Lung (tissue), 16 donors: ENCODE data around the gene SPATA31C1. TPM values are rescaled to one million over a fixed set of nuclear protein-coding genes. Genes with fewer than 3 reads are reported as not detected.
"Not testable (repeated sequence)": the region's sequence is repeated elsewhere in the genome, so short reads cannot be mapped to it uniquely, and the experiment has no call there.

ENCODE experiments used
- ATAC-seq: fragments of 200-7000 bp; cut with Tn5 transposase; one replicate; pipeline ENCODE4 v1.9.1; 2020; ENCODE audit warnings: moderate number of reproducible peaks; ENCODE audit not compliant: insufficient read depth, low FRiP score
- DNase-seq, 3 donors: peaks; one replicate each; pipeline ENCODE4 v3.0.0-alpha.2; 2013 to 2017
- H3K27ac ChIP-seq, 2 donors: one replicate each; pipeline ENCODE4 v1.5.1; 2013; ENCODE audit warnings: mild to moderate bottlenecking in 2 of 2, moderate library complexity in 2 of 2, control low read depth in 1 of 2, inconsistent platforms in 1 of 2, low read depth in 1 of 2, low read length in 1 of 2
- H3K27me3 ChIP-seq, 3 donors: one replicate each; pipeline ENCODE4 v1.5.1; 2013; ENCODE audit warnings: low read length in 2 of 3; ENCODE audit not compliant: control insufficient read depth in 3 of 3, insufficient read depth in 3 of 3
- H3K36me3 ChIP-seq, 4 donors: one replicate each; pipeline ENCODE4 v1.5.1; 2013; ENCODE audit warnings: low read length in 4 of 4, mild to moderate bottlenecking in 1 of 4, moderate library complexity in 1 of 4; ENCODE audit not compliant: control insufficient read depth in 4 of 4, insufficient read depth in 4 of 4
- H3K4me1 ChIP-seq, 5 donors: one replicate each; pipeline ENCODE4 v1.5.1; 2013; ENCODE audit warnings: low read length in 5 of 5, mild to moderate bottlenecking in 2 of 5, moderate library complexity in 1 of 5; ENCODE audit not compliant: control insufficient read depth in 5 of 5, insufficient read depth in 5 of 5
- H3K4me3 ChIP-seq: one replicate; pipeline ENCODE4 v1.5.1; 2013; ENCODE audit warnings: mild to moderate bottlenecking, control low read depth, moderate library complexity
- H3K9ac ChIP-seq, 2 donors: one replicate each; pipeline ENCODE4 v1.5.1; 2013; ENCODE audit warnings: low read length in 2 of 2, control low read depth in 1 of 2; ENCODE audit not compliant: insufficient read depth in 1 of 2
- H3K9me3 ChIP-seq, 4 donors: one replicate each; pipeline ENCODE4 v1.5.1; 2013; ENCODE audit warnings: low read length in 3 of 4, mild to moderate bottlenecking in 1 of 4, moderate library complexity in 1 of 4; ENCODE audit not compliant: control insufficient read depth in 4 of 4, insufficient read depth in 3 of 4
- CTCF ChIP-seq: IDR thresholded peaks from 2 replicates; pipeline ENCODE4 v1.5.1; 2012; ENCODE audit warnings: mild to moderate bottlenecking; ENCODE audit errors: control extremely low read depth, extremely low read depth
- WGBS, 2 donors: extraction: QIAGEN DNeasy Blood & Tissue Kit; methylation state at CpG; one replicate each; pipeline ENCODE4 v1.1.7; 2013; 5-methylcytosine and 5-hydroxymethylcytosine counted together
- long read RNA-seq, 5 donors: transcript quantifications; one replicate each; lab custom pipeline, GENCODE V29; 2026
- polyA plus RNA-seq, 2 donors: library from polyadenylated mRNA; stranded (reverse); fragments of 200-250 nt; gene quantifications; one replicate each; pipeline ENCODE4 v1.2.1, GENCODE V29; 2013
- total RNA-seq, 2 donors: library from RNA; depleted of rRNA in 1 of 2; stranded (reverse); fragments of >200 nt in 1 of 2; gene quantifications; one replicate each; pipeline ENCODE4 v1.2.1, GENCODE V29; 2014 to 2021
- donor health status: control.
- donor health status: control.
- donor health status: Bipolar disorder and iron deficiency.
- donor health status: healthy.
- donor health status: DM: yes; HTN: yes; CAD: no.

Gene SPATA31C1
- not detected for total RNA-seq
- polyA plus RNA-seq, result not detected
- long read RNA-seq, donor 1, result 0 reads
- long read RNA-seq, donor 2, result 0 reads
- long read RNA-seq, donor 3, result 0 reads
- long read RNA-seq, donor 4, result 0 reads
- long read RNA-seq, donor 5, result 0 reads

- not testable (repeated sequence) for H3K9me3 ChIP-seq, ATAC-seq, DNase-seq, H3K9ac ChIP-seq, H3K27ac ChIP-seq, H3K4me3 ChIP-seq, H3K27me3 ChIP-seq, H3K4me1 ChIP-seq, H3K36me3 ChIP-seq
- WGBS, 2 donors, result no CpG with 5 or more reads among the region's 8 CpGs
Observed at GRCh38 chr9:87917662-87918061, at the start of gene SPATA31C1. Gene SPATA31C1 (plus strand): TSS chr9:87917962.

DNA sequence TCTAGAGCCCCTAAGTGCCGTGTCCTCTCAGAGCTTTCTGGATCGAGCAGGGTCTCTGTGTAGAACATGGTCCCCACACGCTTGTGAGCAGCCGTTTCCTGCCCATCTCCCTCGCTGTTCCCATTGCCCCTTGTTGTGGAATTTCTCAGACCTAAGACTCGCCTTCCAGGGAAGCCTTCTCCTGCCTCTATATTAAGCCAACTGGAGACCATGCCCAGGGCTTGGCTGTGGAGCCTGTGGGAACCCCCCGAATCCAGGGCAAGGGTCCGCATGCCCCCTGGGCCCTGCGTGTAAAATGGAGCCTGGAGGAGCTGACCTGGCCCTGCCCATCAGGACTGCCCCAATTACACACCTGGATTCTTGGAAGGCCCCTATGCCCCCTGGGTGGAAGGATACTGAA, 49.6 kb upstream of the SPATA31C1 start:
- no peak for ATAC-seq
- peaks cover 0 to 2% (median 0%) of the 10 kb centered on the region in 4 donors for H3K9me3 ChIP-seq
- WGBS, 2 donors, result 96 to 98% methylated on average over 9 of the region's 9 CpGs
- H3K27ac ChIP-seq, result no peak overlapping the region
- H3K9ac ChIP-seq, result no peak overlapping the region
- H3K27me3 ChIP-seq, result no peaks in the 10 kb centered on the region
- DNase-seq, result no peak
- H3K4me3 ChIP-seq, result no peak overlapping the region
- no peaks in the 10 kb centered on the region for H3K36me3 ChIP-seq
- TF ChIP-seq CTCF, result no peak
- H3K4me1 ChIP-seq, result peaks cover 0 to 11% (median 0%) of the 10 kb centered on the region in 5 donors

GRCh38 chr9:87868635-87869034, 49.1 kb upstream of the SPATA31C1 start:
- ATAC-seq (no peak), DNase-seq (no peak)
- Histone ChIP-seq H3K9ac (no peak overlapping the region), H3K9me3 (peaks cover 0 to 4% (median 0%) of the 10 kb centered on the region in 4 donors), H3K4me3 (no peak overlapping the region), H3K36me3 (no peaks in the 10 kb centered on the region), H3K27me3 (no peaks in the 10 kb centered on the region), H3K27ac (no peak overlapping the region), H3K4me1 (peaks cover 0 to 15% (median 0%) of the 10 kb centered on the region in 5 donors)
- TF ChIP-seq CTCF, result no peak
- 91 to 92% methylated on average over 3 of the region's 3 CpGs for WGBS, 2 donors

DNA sequence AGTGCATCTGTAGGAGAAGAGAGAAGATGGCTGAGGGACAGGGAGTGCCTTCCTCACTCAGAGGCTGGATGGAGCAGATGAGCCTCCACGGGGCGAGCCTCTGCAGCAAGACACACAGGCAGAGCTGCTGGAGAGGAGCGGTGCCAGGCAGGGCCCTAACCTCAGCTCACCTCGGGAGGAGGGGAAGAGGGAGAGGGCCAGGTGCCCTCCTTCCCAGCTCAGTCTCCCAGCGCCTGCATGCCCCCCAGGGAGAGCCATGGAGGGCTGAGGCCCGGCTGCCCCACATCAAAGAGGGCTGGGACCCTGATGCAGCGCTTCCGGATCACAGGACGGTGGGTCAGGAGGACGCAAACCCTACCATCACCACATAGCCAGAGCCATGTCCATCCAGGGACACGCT, 48.7 kb upstream of the SPATA31C1 start:
- H3K4me3 ChIP-seq, result no peak overlapping the region
- no peaks in the 10 kb centered on the region for H3K27me3 ChIP-seq
- TF ChIP-seq CTCF, result no peak
- 89 to 91% methylated on average over 11 of the region's 11 CpGs for WGBS, 2 donors
- no peak overlapping the region for H3K27ac ChIP-seq
- DNase-seq, result no peak
- H3K4me1 ChIP-seq, result peaks cover 0 to 19% (median 0%) of the 10 kb centered on the region in 5 donors
- H3K36me3 ChIP-seq, result no peaks in the 10 kb centered on the region
- H3K9ac ChIP-seq, result no peak overlapping the region
- ATAC-seq, result no peak
- peaks cover 0 to 4% (median 0%) of the 10 kb centered on the region in 4 donors for H3K9me3 ChIP-seq
